A549 (cell line): Measurements from ENCODE around the gene HNRNPUL1. TPM values are rescaled to one million over a fixed set of nuclear protein-coding genes. Genes with fewer than 3 reads are reported as not detected.

Source experiments
- ATAC-seq, 2 experiments: fragments of 200-7000 bp in 1 of 2; fragments of >200 bp in 1 of 2; cut with Nextera tagmentation in 1 of 2; cut with Tn5 transposase in 1 of 2; 3 replicates each; pipeline versions ENCODE4 v1.8.0 to v1.9.1; 2018 to 2020; ENCODE audit warnings: mild to moderate bottlenecking in 1 of 2, moderate library complexity in 1 of 2
- CTCF ChIA-PET: fragments of 300-600 bp; sonication (Branson Sonifier 250); formaldehyde crosslinking; extraction: SDS; loops from one replicate; lab custom pipeline; 2021; ENCODE audit warnings: antibody characterized with exemption, inconsistent platforms; lab: Yijun Ruan, JAX
- POLR2A ChIA-PET: fragments of 350-600 bp; formaldehyde crosslinking; extraction: SDS; loops from one replicate; lab custom pipeline; 2021; ENCODE audit warnings: antibody characterized with exemption, inconsistent platforms; lab: Yijun Ruan, JAX
- DNase-seq, 2 experiments: peaks; one replicate each; pipeline versions ENCODE4 v3.0.0 to v3.0.0-alpha.2; 2011 to 2016; ENCODE audit warnings: low read depth in 1 of 2, low spot score in 1 of 2
- FAIRE-seq: peaks from 2 replicates; lab custom pipeline; 2011; peaks lifted over from hg19 to GRCh38; lab: Jason Lieb, UNC
- H3K27ac ChIP-seq, 2 experiments: fragments of >200 bp; sonication (Bioruptor Twin); formaldehyde crosslinking; 3 replicates each; pipeline ENCODE4 v1.5.1; 2016 to 2017
- H3K4me1 ChIP-seq: fragments of >200 bp; sonication (Bioruptor Twin); formaldehyde crosslinking; 3 replicates; pipeline ENCODE4 v1.6.1; 2016
- H3K4me2 ChIP-seq: fragments of >200 bp; sonication (Bioruptor Twin); formaldehyde crosslinking; 3 replicates; pipeline ENCODE4 v1.6.1; 2016
- H3K4me3 ChIP-seq: fragments of >200 bp; sonication (Bioruptor Twin); formaldehyde crosslinking; 3 replicates; pipeline ENCODE4 v1.5.1; 2016
- H3K9me3 ChIP-seq: fragments of >200 bp; sonication (Bioruptor Twin); formaldehyde crosslinking; 3 replicates; pipeline ENCODE4 v1.6.1; 2016
- BHLHE40 ChIP-seq: IDR thresholded peaks from 2 replicates; pipeline ENCODE4 v1.6.1; 2012; ENCODE audit warnings: low read depth, low read length, inconsistent platforms
- CBX8 ChIP-seq: fragments of 200-600 bp; sonication (generic); IDR thresholded peaks from 2 replicates; pipeline ENCODE4 v1.6.1; 2016
- CEBPB ChIP-seq, 2 experiments: fragments of >200 bp in 1 of 2; sonication (Bioruptor Twin) in 1 of 2; formaldehyde crosslinking in 1 of 2; IDR thresholded peaks; 2 replicates each; pipeline ENCODE4 v1.6.1; 2012 to 2016
- EP300 ChIP-seq, 2 experiments: fragments of >200 bp; sonication (Bioruptor Twin); formaldehyde crosslinking; IDR thresholded peaks; 2 replicates in 1 of 2; 3 replicates in 1 of 2; pipeline ENCODE4 v1.6.1; 2016 to 2017
- FOSB ChIP-seq: fragments of 250-450 bp; sonication (Bioruptor Pico); IDR thresholded peaks from 2 replicates; pipeline ENCODE4 v1.5.0; 2020; ENCODE audit warnings: mild to moderate bottlenecking, moderate library complexity
- FOSL2 ChIP-seq, 2 experiments: fragments of 450-650 bp in 1 of 2; fragments of >200 bp in 1 of 2; sonication (Bioruptor Twin) in 1 of 2; formaldehyde crosslinking; IDR thresholded peaks; 2 replicates each; pipeline versions ENCODE4 v1.5.0 to v1.6.1; 2016 to 2020; ENCODE audit warnings: mild to moderate bottlenecking in 1 of 2, moderate library complexity in 1 of 2
- FOXS1 ChIP-seq: fragments of 250-450 bp; sonication (Bioruptor Pico); IDR thresholded peaks from 2 replicates; pipeline ENCODE4 v1.5.0; 2020; ENCODE audit warnings: mild to moderate bottlenecking, moderate library complexity
- GATA3 ChIP-seq: IDR thresholded peaks from 2 replicates; pipeline ENCODE4 v1.6.1; 2012; ENCODE audit warnings: borderline replicate concordance
- HDAC2 ChIP-seq: fragments of 200-600 bp; sonication (generic); IDR thresholded peaks from 2 replicates; pipeline ENCODE4 v1.6.1; 2016
- HEYL ChIP-seq: fragments of 250-450 bp; sonication (Bioruptor Pico); IDR thresholded peaks from 2 replicates; pipeline ENCODE4 v1.8.0; 2021; ENCODE audit warnings: mild to moderate bottlenecking, moderate library complexity
- HOXA7 ChIP-seq: fragments of 250-450 bp; sonication (Bioruptor Pico); IDR thresholded peaks from 2 replicates; pipeline ENCODE4 v1.5.0; 2020; ENCODE audit warnings: mild to moderate bottlenecking, moderate library complexity
- HOXB13 ChIP-seq: fragments of 250-450 bp; sonication (Bioruptor Pico); IDR thresholded peaks from 2 replicates; pipeline ENCODE4 v1.5.0; 2020; ENCODE audit warnings: low read depth, mild to moderate bottlenecking, moderate library complexity
- JUN ChIP-seq, 2 experiments: fragments of >200 bp; sonication (Bioruptor Twin); formaldehyde crosslinking; IDR thresholded peaks; 2 replicates in 1 of 2; 3 replicates in 1 of 2; pipeline ENCODE4 v1.6.1; 2016 to 2017
- KDM5A ChIP-seq: fragments of 200-600 bp; sonication (generic); IDR thresholded peaks from 2 replicates; pipeline ENCODE4 v1.6.1; 2016; ENCODE audit warnings: antibody characterized with exemption, mild to moderate bottlenecking
- MAZ ChIP-seq: fragments of 150-350 bp; IDR thresholded peaks from 2 replicates; pipeline ENCODE4 v1.6.1; 2014; ENCODE audit warnings: antibody characterized with exemption, low read depth, low read length, borderline replicate concordance
- NFE2L2 ChIP-seq: fragments of 150-350 bp; conservative IDR thresholded peaks from 2 replicates; pipeline ENCODE4 v1.6.1; 2014; ENCODE audit warnings: low read length
- PHF8 ChIP-seq: fragments of 200-600 bp; sonication (generic); IDR thresholded peaks from 2 replicates; pipeline ENCODE4 v1.6.1; 2016; ENCODE audit warnings: low read depth, mild to moderate bottlenecking, antibody characterized with exemption, moderate library complexity, borderline replicate concordance
- POLR2A ChIP-seq: IDR thresholded peaks from 2 replicates; pipeline ENCODE4 v1.6.1; 2012; ENCODE audit warnings: mild to moderate bottlenecking, low read length
- RARB ChIP-seq: fragments of 250-450 bp; sonication (Bioruptor Pico); IDR thresholded peaks from 2 replicates; pipeline ENCODE4 v1.8.0; 2021; ENCODE audit warnings: mild to moderate bottlenecking, moderate library complexity
- RCOR1 ChIP-seq: fragments of 150-350 bp; IDR thresholded peaks from 2 replicates; pipeline ENCODE4 v1.6.1; 2014; ENCODE audit warnings: antibody characterized with exemption, low read length, low read depth
- RNF2 ChIP-seq: fragments of 200-600 bp; sonication (generic); IDR thresholded peaks from 2 replicates; pipeline ENCODE4 v1.6.1; 2016; ENCODE audit warnings: low read depth, mild to moderate bottlenecking, antibody characterized with exemption, moderate library complexity, borderline replicate concordance
- SMC3 ChIP-seq: fragments of >200 bp; sonication (Bioruptor Twin); formaldehyde crosslinking; IDR thresholded peaks from 3 replicates; pipeline ENCODE4 v1.6.1; 2018; ENCODE audit warnings: inconsistent platforms
- TFCP2L1 ChIP-seq: fragments of 250-450 bp; sonication (Bioruptor Pico); IDR thresholded peaks from 2 replicates; pipeline ENCODE4 v1.5.0; 2021; ENCODE audit warnings: mild to moderate bottlenecking
- ZC3H11A ChIP-seq: fragments of 450-650 bp; IDR thresholded peaks from 2 replicates; pipeline ENCODE4 v1.6.1; 2014; ENCODE audit warnings: antibody characterized with exemption, mild to moderate bottlenecking
- ZNF302 ChIP-seq: fragments of 250-450 bp; sonication (Bioruptor Pico); IDR thresholded peaks from 2 replicates; pipeline ENCODE4 v1.9.0; 2021; ENCODE audit warnings: inconsistent platforms, mild to moderate bottlenecking, moderate library complexity
- WGBS: methylation state at CpG from one replicate; pipeline ENCODE4 v1.1.6; 2017; ENCODE audit errors: missing lambda C conversion rate; 5-methylcytosine and 5-hydroxymethylcytosine counted together
- polyA plus RNA-seq, 4 experiments: library from polyadenylated mRNA; depleted of rRNA in 3 of 4; stranded (reverse); fragments of >200 nt; fragmentation: RNase III in 1 of 4; extraction: RNeasy Plus Mini Kit Qiagen cat#74134 plus additional on column Dnase treatment in 1 of 4; gene quantifications; 2 replicates in 3 of 4; 3 replicates in 1 of 4; pipeline ENCODE4 v1.2.3, GENCODE V29; 2011 to 2017
- TF ChIP-seq, protein P1 (sequence below): fragments of 250-450 bp; sonication (Bioruptor Pico); IDR thresholded peaks from 2 replicates; pipeline ENCODE4 v1.5.0; 2020; ENCODE audit warnings: low read depth, mild to moderate bottlenecking, moderate library complexity
- TF ChIP-seq, protein P2 (sequence below): fragments of 150-350 bp; IDR thresholded peaks from 2 replicates; pipeline ENCODE4 v1.6.1; 2014; ENCODE audit warnings: low read depth, mild to moderate bottlenecking, low read length
- TF ChIP-seq, protein P3 (sequence below): IDR thresholded peaks from 2 replicates; pipeline ENCODE4 v1.6.1; 2012; ENCODE audit warnings: low read depth, borderline replicate concordance
- TF ChIP-seq, protein P4 (sequence below): fragments of >200 bp; sonication (Bioruptor Twin); formaldehyde crosslinking; IDR thresholded peaks from 3 replicates; pipeline ENCODE4 v1.6.1; 2016

Gene HNRNPUL1
- polyA plus RNA-seq, 2 of the 4 experiments (the other 2 are of a cell fraction), result 89.5 to 278 TPM

DNA sequence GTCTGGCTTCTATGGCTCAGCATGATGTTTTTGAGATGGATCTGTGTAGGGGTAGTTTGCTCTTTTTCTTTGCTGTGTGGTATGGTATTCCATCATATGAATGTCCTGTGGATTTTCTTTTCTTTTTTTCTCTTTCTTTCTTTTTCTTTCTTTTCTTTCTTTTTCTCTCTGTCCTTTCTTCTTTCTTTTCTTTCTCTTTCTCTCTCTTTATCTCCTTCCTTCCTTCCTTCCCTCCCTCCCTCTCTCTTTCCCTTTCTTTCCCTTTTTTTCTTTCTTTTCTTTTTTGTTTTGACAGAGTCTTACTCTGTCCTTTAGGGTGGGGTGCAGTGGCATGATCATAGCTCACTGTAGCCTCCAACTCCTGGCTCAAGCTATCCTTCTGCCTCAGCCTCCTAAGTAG lies 9.0 kb upstream of the HNRNPUL1 start (continued):
- TF ChIP-seq RCOR1 (no peak), MAZ (no peak)

DNA sequence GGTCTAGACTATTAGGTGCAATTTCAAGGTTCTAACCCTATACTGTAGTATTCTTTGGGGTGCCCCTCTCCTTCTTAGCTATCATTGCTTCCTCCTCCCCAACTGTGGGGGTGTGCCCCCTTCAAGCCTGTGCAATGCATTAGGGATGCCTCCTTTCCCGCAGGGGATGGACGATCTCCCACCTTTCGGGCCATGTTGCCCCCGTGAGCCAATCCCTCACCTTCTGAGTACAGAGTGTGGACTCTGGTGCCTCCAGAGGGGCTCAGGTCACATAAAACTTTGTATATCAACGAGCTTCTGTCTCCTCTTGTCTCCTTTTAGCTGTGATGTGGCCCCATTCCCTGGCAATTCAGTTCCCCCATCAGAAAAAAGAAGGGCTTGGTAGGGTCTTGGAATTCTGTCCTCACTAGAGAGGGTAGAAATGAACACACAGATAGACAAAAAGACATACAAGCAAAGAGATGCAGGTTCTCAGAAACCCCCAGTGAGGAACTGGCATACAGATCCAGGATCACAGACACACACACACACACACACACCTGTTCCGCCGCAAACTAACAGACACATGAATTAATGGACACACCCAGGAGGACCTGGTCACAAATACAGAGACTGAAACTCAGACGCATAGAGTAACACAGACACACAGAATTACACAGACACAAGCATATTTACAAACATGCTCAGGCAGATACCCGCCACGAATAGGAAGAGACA lies 2.5 kb upstream of the HNRNPUL1 start:
- DNase-seq, result no peak
- POLR2A ChIA-PET, result interaction anchor here (0.6 to 4.5 kb wide), 15 partner anchors 9 to 599 kb away, joined by 3 to 121 read pairs (median 8); partner anchors contain the start of genes AXL, CYP2S1 and EGLN2
- 67% methylated on average over 10 of the region's 10 CpGs for WGBS
- ATAC-seq, result no peak
- peak overlapping the region; percentile 59 for H3K4me3 ChIP-seq
- no peak for FAIRE-seq
- H3K9me3 ChIP-seq, result no peaks in the 10 kb centered on the region
- TF ChIP-seq FOXS1 (CRISPR knock-in tag) (no peak), RNF2 (0 out of 2 replicates have a peak, but pooled peaks have one; percentile 34)
- H3K4me2 ChIP-seq, result peak overlapping the region; percentile 79
- CTCF ChIA-PET, result interaction anchor here (0.5 to 27.6 kb wide), 32 partner anchors 10 to 599 kb away, joined by 3 to 1023 read pairs (median 6); partner anchors contain the start of genes AXL and CYP2S1
- peak overlapping the region; percentile 75 to 87 for H3K27ac ChIP-seq
- peaks cover 16% of the 10 kb centered on the region for H3K4me1 ChIP-seq

DNA sequence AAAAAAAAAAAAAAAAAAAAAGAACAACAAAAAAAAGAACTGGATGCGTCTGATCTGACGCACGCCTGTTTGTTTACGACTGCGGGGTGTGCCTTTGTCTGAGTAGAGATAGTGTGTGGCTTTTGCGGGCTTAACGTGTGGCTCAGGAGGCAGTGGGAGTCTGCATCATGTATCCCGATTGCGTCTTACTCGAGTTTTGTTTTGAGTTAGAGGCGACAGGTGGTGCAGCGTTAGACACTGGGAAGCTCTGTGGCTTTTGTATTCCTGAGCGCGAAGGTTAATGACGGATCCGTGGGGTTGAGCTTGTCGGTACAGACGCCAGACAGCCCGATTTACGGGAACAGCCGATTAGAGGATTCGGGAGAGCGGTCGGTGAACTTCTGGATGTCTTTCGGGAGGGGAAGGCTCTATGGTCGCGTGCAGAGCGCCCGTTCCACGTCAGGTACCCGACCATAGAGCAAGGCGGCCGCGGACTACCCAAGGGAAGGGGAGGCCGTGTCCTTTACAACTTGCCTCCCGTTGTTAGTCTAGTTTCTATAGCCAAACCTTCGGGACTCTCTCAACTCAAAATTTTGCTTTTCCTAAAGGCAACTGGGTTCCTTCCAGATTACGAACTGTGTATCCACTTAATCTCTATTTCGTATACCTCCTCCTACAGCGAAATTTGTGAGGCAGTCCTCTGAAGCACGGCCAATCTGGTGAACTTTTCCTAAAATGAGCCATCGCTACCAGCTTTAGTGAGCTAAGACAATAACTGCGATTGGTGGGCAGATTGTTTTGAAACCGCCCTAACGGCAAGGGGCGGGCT lies 926 bp upstream of the HNRNPUL1 start:
- Histone ChIP-seq H3K9me3 (no peaks in the 10 kb centered on the region), H3K27ac (peak overlapping the region; percentile 75 to 87), H3K4me3 (peak overlapping the region; percentile 59), H3K4me1 (peaks cover 26% of the 10 kb centered on the region), H3K4me2 (peak overlapping the region; percentile 79)
- ChIA-PET POLR2A (interaction anchor here (0.6 to 4.5 kb wide), 47 partner anchors 10 to 842 kb away, joined by 3 to 121 read pairs (median 5); partner anchors contain the start of genes ACTMAP, AXL, B9D2 and CCDC97), CTCF (interaction anchor here (0.6 to 27.6 kb wide), 38 partner anchors 8 to 601 kb away, joined by 3 to 1023 read pairs (median 5); partner anchors contain the start of genes AXL and CYP2S1)
- ATAC-seq (peak; percentile 42 to 48), DNase-seq (peak; percentile 70 to 76), FAIRE-seq (no peak)
- under 1% methylated on average over 46 of the region's 46 CpGs for WGBS
- TF ChIP-seq HOXB13 (CRISPR knock-in tag) (peak; percentile 49; the same call in 1 of the 2 replicates), FOXS1 (CRISPR knock-in tag) (no peak), FOSL2 (IDR thresholded peaks at IDR 0.05) (no peak), FOSL2 (CRISPR knock-in tag; IDR thresholded peaks at IDR 0.05) (peak; percentile 3; the same call in 1 of the 2 replicates), SMC3 (0 out of 3 replicates have a peak, but pooled peaks have one; percentile 11), POLR2A (peak; percentile 20; the same call in 1 of the 2 replicates), ZC3H11A (no peak), JUN (IDR thresholded peaks at IDR 0.05) (peak in 1 of 2 experiments; percentile 38; a peak in 2 of 5 replicates), BHLHE40 (no peak), FOSB (CRISPR knock-in tag) (peak; percentile 97), ZNF302 (CRISPR knock-in tag) (no peak), CEBPB (IDR thresholded peaks at IDR 0.05) (peak in 1 of 2 experiments; percentile 69; a peak in 1 of 4 replicates), PHF8 (peak; percentile 57; the same call in 1 of the 2 replicates), KDM5A (no peak), CBX8 (no peak), HDAC2 (no peak), NFE2L2 (no peak), MAZ (0 out of 2 replicates have a peak, but pooled peaks have one; percentile 45), HEYL (CRISPR knock-in tag) (no peak), HOXA7 (peak; percentile 97), GATA3 (peak; percentile 35; the same call in 1 of the 2 replicates), TFCP2L1 (CRISPR knock-in tag) (peak; percentile 96), RARB (CRISPR knock-in tag) (peak; percentile 72; the same call in 1 of the 2 replicates), EP300 (IDR thresholded peaks at IDR 0.05) (no peak)
- TF ChIP-seq, protein P1, sequence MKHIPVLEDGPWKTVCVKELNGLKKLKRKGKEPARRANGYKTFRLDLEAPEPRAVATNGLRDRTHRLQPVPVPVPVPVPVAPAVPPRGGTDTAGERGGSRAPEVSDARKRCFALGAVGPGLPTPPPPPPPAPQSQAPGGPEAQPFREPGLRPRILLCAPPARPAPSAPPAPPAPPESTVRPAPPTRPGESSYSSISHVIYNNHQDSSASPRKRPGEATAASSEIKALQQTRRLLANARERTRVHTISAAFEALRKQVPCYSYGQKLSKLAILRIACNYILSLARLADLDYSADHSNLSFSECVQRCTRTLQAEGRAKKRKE, result peak; percentile 71; the same call in 1 of the 2 replicates
- TF ChIP-seq, protein P2, sequence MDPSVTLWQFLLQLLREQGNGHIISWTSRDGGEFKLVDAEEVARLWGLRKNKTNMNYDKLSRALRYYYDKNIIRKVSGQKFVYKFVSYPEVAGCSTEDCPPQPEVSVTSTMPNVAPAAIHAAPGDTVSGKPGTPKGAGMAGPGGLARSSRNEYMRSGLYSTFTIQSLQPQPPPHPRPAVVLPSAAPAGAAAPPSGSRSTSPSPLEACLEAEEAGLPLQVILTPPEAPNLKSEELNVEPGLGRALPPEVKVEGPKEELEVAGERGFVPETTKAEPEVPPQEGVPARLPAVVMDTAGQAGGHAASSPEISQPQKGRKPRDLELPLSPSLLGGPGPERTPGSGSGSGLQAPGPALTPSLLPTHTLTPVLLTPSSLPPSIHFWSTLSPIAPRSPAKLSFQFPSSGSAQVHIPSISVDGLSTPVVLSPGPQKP, result no peak
- TF ChIP-seq, protein P3, sequence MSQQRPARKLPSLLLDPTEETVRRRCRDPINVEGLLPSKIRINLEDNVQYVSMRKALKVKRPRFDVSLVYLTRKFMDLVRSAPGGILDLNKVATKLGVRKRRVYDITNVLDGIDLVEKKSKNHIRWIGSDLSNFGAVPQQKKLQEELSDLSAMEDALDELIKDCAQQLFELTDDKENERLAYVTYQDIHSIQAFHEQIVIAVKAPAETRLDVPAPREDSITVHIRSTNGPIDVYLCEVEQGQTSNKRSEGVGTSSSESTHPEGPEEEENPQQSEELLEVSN, result 0 out of 2 replicates have a peak, but pooled peaks have one; percentile 38
- TF ChIP-seq, protein P4, sequence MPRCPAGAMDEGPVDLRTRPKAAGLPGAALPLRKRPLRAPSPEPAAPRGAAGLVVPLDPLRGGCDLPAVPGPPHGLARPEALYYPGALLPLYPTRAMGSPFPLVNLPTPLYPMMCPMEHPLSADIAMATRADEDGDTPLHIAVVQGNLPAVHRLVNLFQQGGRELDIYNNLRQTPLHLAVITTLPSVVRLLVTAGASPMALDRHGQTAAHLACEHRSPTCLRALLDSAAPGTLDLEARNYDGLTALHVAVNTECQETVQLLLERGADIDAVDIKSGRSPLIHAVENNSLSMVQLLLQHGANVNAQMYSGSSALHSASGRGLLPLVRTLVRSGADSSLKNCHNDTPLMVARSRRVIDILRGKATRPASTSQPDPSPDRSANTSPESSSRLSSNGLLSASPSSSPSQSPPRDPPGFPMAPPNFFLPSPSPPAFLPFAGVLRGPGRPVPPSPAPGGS, result 0 out of 3 replicates have a peak, but pooled peaks have one; percentile 13
